RKO (cell line): ENCODE results near the gene NFATC1.

Source experiments
- DNase-seq: peaks from one replicate; pipeline ENCODE4 v3.0.0-alpha.2; 2016; ENCODE audit warnings: low spot score

NFATC1 gene

GRCh38 chr18:79441420-79441819 lies 45.7 kb downstream of the NFATC1 start:
- no peak for DNase-seq

GRCh38 chr18:79442508-79443221 lies 46.9 kb downstream of the NFATC1 start:
- no peak for DNase-seq

DNA sequence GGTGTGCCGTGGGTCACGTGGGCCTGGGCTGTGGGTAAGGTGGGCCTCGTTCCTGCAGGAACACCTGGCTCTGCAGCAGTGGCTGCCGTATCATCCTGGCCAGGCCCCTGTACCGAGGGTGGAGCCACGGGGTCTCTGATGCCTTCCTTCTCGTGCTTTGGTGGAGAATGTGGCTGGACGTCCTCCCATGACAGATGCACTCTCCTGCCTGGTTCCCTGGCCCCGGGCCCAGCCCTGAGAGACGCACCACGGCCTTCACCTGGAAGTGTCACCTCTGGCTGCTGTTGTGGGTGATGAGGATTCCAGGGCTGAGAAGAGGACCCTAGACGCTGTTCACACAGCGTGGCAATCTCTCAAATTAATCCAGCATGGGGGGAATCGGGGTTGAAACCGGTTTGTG lies 49.5 kb downstream of the NFATC1 start:
- DNase-seq: no peak

DNA sequence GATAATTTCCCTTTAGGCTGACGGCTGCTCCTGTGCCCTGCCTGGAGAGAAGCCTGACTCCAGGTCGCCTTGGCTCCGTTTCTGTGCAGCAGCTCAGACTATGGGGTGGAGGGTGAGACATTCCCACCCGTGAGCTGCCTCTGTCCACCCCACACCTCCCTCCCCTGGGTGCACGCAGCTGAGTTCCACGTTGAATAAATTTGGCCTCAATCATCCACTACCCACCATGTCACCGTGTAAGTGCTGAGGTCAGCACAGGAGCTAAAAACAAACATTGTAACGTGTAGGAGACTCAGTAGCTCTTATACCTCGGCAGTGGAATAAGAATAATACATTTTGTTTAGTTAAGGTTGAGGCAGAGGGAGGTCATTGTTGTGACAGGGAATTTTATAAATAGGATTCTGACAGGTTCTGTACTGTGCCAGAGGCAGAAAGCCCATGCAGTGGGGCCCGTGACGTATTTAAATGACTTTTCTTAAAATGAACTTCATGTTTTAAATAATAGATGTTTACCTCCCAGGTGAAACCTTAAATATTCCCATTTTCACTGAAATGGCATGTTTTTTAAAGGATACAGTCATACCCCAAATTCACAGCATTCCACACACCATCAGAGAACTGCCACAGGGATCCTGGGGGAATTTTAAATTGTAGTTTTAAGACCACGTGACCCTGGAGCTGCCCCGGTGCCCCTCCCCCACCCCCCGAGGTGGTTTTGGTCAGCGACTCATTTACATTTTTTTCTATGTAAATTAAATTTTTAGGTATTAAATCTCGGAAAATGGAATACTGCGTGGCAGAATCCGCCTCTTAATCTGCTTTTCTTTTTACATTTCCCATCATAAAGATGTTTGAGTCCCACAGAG lies 50.2 kb downstream of the NFATC1 start:
- no peak for DNase-seq

- DNase-seq: no peak
These were observed 51.2 kb downstream of the NFATC1 start for GRCh38 chr18:79446931-79447330.

DNA sequence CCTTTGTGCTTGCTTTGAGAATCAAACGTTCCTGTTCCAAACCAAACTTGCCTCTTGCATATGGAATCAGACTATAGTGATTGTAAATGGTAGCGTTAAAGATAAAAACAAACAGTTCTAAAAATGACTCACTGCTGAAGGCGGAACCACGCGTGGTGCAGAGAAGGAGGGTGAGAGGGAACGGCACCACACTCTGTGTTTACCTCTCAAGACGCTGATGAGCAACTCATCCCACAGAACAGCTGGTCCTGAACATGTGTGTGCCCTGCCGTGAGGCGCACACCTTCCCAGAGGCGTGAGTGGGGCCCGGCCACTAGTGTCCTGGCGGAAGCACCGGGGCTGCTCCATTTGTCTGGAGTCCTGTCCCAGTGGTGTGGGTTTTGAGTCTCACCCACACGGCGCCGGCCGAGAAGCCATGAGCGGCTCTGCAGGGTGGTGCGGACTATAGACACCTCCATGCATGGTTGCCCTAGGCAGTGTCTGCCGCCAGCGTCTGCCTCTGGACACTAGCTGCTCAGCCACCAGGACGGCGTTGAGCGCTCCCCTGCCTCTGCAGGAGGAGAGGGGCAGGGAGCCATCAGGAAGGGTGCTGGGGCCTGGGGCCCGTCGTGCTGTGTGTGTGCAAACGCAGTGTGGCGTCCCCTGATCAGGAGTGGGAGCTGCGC lies 52.1 kb downstream of the NFATC1 start:
- no peak for DNase-seq

GRCh38 chr18:79448621-79449020 lies 52.9 kb downstream of the NFATC1 start:
- DNase-seq: no peak

- DNase-seq: no peak
These were observed 54.0 kb downstream of the NFATC1 start for GRCh38 chr18:79449551-79450288.

DNA sequence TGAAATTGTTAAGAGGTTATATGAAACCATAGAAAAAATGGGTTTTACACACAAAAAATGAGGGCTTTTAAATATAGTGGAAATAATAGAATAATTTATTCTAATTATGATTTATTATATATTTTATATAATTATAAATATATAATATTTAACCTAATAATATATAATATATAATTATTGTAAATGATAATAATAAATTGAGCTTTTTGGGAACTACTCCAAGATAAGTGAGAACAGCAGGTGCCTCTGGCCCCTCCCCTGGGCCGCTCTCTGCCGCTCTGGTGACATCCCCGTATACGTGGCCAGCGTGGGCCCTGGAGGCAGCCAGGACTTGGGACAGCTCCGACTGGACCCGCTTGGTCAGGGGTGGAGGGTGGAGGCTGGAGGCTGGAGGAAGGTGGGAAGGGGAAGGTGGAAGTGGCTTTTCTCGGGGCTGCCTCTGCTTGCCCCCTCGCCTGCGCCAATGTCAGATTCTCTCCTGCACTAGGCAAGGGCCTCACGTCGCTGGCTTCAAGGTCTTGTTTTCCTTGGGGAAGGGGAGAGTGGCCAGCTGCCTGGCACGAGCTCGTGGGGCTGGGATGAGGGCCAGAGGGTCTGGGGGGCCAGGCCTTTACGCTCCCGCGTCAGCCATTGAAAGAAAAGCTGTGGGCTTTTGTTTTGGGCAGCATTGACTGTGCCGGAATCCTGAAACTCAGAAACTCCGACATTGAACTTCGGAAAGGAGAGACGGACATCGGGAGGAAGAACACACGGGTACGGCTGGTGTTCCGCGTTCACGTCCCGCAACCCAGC lies 54.8 kb downstream of the NFATC1 start:
- DNase-seq: no peak

- DNase-seq: no peak
These were observed 55.8 kb downstream of the NFATC1 start for GRCh38 chr18:79451237-79452125.

- DNase-seq: no peak
These were observed 56.7 kb downstream of the NFATC1 start for GRCh38 chr18:79452190-79452990.

- no peak for DNase-seq
These were observed 57.4 kb downstream of the NFATC1 start for GRCh38 chr18:79452991-79453645.

GRCh38 chr18:79453816-79454735 lies 58.3 kb downstream of the NFATC1 start:
- no peak for DNase-seq

- DNase-seq: no peak
These were observed 59.5 kb downstream of the NFATC1 start for GRCh38 chr18:79455261-79455660.

DNA sequence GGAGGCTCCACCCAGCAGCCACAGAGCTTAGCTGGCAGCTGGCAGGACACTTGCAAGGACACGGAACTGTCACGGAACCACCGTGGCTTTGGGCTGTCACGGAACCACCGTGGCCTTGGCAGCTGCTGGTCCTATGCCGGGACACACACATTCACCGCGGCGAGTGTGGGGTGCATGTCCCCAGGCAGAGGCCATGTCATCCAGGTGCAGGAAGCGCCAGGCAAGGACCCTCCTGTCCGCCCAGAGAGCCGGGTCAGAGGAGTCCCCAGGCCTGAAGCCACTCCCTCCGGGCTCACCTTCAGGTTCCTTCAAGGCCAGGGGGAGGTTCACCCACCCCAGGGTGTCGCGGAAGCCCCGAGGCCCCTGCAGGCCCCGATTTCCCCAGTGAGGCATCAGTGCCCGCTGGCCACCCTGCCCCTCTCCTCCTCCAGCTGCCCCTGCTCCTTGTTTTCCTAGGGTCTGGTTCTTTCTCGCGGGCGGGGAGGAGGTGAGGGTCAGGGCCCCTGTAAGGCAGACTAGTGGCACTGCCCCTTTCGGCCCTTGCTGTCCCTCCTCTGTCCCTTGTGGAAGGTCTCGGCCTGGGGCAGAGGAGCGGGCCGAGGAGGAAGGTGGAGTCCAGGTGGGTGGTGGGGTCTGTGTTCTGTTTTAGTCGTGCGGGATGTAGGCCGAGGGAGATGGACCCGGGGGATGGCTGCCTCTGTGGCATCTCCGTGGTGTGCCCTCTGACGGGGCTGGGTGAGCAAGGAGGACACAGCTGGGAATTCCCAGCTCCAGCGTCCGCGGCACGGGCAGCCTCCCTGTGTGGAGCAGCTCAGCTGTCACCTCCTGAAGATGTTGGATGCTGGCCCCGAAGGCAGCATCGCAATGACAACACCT lies 60.6 kb downstream of the NFATC1 start:
- DNase-seq: no peak

DNA sequence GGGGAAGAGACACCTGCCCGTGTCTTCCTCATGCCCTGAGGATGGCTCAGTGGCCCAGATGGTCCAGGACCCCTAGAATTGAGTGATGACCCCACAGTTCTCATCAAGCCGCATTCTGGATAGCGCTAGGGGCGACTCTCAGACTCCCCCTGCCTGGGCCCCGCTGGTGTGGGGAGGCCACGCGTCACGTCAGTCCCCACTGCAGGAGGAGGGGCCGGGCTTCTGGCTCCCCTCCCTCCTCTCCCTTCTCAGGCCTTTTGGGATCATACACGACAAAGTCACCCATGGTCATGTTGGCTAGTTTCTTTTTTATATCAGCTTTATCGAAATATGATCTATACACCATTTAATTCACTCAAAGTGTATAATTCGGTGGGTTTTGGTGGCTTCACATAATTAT lies 61.5 kb downstream of the NFATC1 start:
- DNase-seq: no peak

GRCh38 chr18:79457652-79458051 lies 61.9 kb downstream of the NFATC1 start:
- DNase-seq: no peak
